AG04450 (cell line): Measurements from ENCODE around the gene SLC12A4. TPM values are rescaled to one million over a fixed set of nuclear protein-coding genes. Genes with fewer than 3 reads are reported as not detected.

ENCODE experiments used
- CTCF ChIA-PET: fragments of 300-600, 350-600 bp; formaldehyde crosslinking; extraction: SDS; loops from one replicate; lab custom pipeline; 2022; ENCODE audit warnings: antibody characterized with exemption, inconsistent platforms; lab: Charles Lee
- POLR2A ChIA-PET: fragments of 350-600 bp; formaldehyde crosslinking; extraction: SDS; loops from one replicate; lab custom pipeline; 2021; ENCODE audit warnings: antibody characterized with exemption, inconsistent platforms; lab: Yijun Ruan, JAX
- DNase-seq: peaks from one replicate; pipeline ENCODE4 v3.0.0-alpha.2; 2011; ENCODE audit warnings: low read depth, low spot score
- H3K27ac ChIP-seq: one replicate; pipeline ENCODE4 v1.5.1; 2012; ENCODE audit warnings: low read depth, low read length, control low read depth
- H3K27me3 ChIP-seq: one replicate; pipeline ENCODE4 v1.6.0; 2012; ENCODE audit warnings: low read length; ENCODE audit not compliant: control insufficient read depth, insufficient read depth
- H3K4me3 ChIP-seq: 2 replicates; pipeline ENCODE4 v1.5.1; 2011; ENCODE audit warnings: mild to moderate bottlenecking, low read depth, low read length, control low read depth
- H3K9me3 ChIP-seq: 2 replicates; pipeline ENCODE4 v1.5.1; 2012; ENCODE audit warnings: low read length; ENCODE audit not compliant: control insufficient read depth, insufficient read depth
- CTCF ChIP-seq: IDR thresholded peaks from 2 replicates; pipeline ENCODE4 v1.5.1; 2011; ENCODE audit warnings: low read depth, low read length, control low read depth, inconsistent platforms
- polyA plus RNA-seq: library from polyadenylated mRNA; depleted of rRNA; stranded (reverse); fragments of >200 nt; gene quantifications from 2 replicates; pipeline ENCODE4 v1.2.3, GENCODE V29; 2011

The SLC12A4 gene
- polyA plus RNA-seq, 1 experiment, result 48.1 TPM

- POLR2A ChIA-PET, result interaction anchor here (0.5 kb wide), 1 partner anchor 30 kb away, joined by 10 read pairs; no protein-coding TSS in a partner anchor
- TF ChIP-seq CTCF, result no peak
- Histone ChIP-seq H3K27me3 (no peaks in the 10 kb centered on the region), H3K9me3 (no peaks in the 10 kb centered on the region), H3K4me3 (no peak overlapping the region), H3K27ac (no peak overlapping the region)
- no peak for DNase-seq
- CTCF ChIA-PET, result no interaction called here
Observed at GRCh38 chr16:67907397-67908180, 60.8 kb downstream of the SLC12A4 start.

GRCh38 chr16:67902831-67903230, 65.6 kb downstream of the SLC12A4 start:
- ChIA-PET CTCF (interaction anchor here (2.1 kb wide), 1 partner anchor 87 kb away, joined by 8 read pairs; no protein-coding TSS in a partner anchor), POLR2A (no interaction called here)
- Histone ChIP-seq H3K4me3 (no peak overlapping the region), H3K27ac (no peak overlapping the region), H3K27me3 (no peaks in the 10 kb centered on the region), H3K9me3 (no peaks in the 10 kb centered on the region)
- no peak for TF ChIP-seq CTCF
- DNase-seq, result no peak

- Histone ChIP-seq H3K27ac (no peak overlapping the region), H3K27me3 (no peaks in the 10 kb centered on the region), H3K4me3 (no peak overlapping the region), H3K9me3 (no peaks in the 10 kb centered on the region)
- ChIA-PET CTCF (no interaction called here), POLR2A (no interaction called here)
- no peak for DNase-seq
- no peak for TF ChIP-seq CTCF
Observed at GRCh38 chr16:67901734-67902133, 66.7 kb downstream of the SLC12A4 start.

- TF ChIP-seq CTCF, result no peak
- POLR2A ChIA-PET, result interaction anchor here (0.6 kb wide), 1 partner anchor 38 kb away, joined by 3 read pairs; no protein-coding TSS in a partner anchor
Observed at GRCh38 chr16:67897231-67897630, 71.2 kb downstream of the SLC12A4 start.

More at GRCh38 chr16:67897231-67897630, 71.2 kb downstream of the SLC12A4 start:
- Histone ChIP-seq H3K9me3 (no peaks in the 10 kb centered on the region), H3K4me3 (no peak overlapping the region), H3K27me3 (no peaks in the 10 kb centered on the region), H3K27ac (no peak overlapping the region)
- CTCF ChIA-PET, result interaction anchor here (3.1 kb wide), 1 partner anchor 13 kb away, joined by 12 read pairs; the partner anchor contains the start of gene NRN1L
- no peak for DNase-seq
